ENCODE measurements around the gene NRIP2.

GRCh38 chr12:2801044-2801783 is 33.6 kb downstream of the NRIP2 start:
- no peak for TF ChIP-seq CTCF (conservative IDR thresholded peaks at IDR 0.05 in 1 of 2, IDR thresholded peaks at IDR 0.05 in 1 of 2; ENCODE audit: extremely low read depth in 1 of 2, insufficient read depth in 1 of 2, low read depth in 1 of 2, low read length in 2 of 2)
- TF ChIP-seq EZH2 (IDR thresholded peaks at IDR 0.05; ENCODE audit: borderline replicate concordance, low read length): no peak

Measured in mammary epithelial cell (primary cell).